Stimulated activated naive CD8-positive, alpha-beta T cell treated with anti-CD3 and anti-CD28 coated beads, Interleukin-15, Interleukin-2, amounts not matched to agents 100 ng/mL and 50 ng/mL, for 24 hours (primary cell): Measurements from ENCODE around the gene NR2F2.
A peak's percentile ranks its signal among the peaks of the same experiment; 100 is the strongest.

Source experiments
- H3K27ac Mint-ChIP-seq: one replicate; pipeline ENCODE4 v1.8.0; 2021; ENCODE audit warnings: mild to moderate bottlenecking, mixed read lengths
- H3K27me3 Mint-ChIP-seq: one replicate; pipeline ENCODE4 v1.8.0; 2021; ENCODE audit warnings: mixed read lengths
- H3K36me3 Mint-ChIP-seq: one replicate; pipeline ENCODE4 v1.8.0; 2021; ENCODE audit warnings: low read depth, mixed read lengths
- H3K4me1 Mint-ChIP-seq: one replicate; pipeline ENCODE4 v1.8.0; 2021; ENCODE audit warnings: low read depth, mixed read lengths
- H3K4me3 Mint-ChIP-seq: one replicate; pipeline ENCODE4 v1.8.0; 2021; ENCODE audit warnings: mild to moderate bottlenecking, mixed read lengths
- H3K9me3 Mint-ChIP-seq: one replicate; pipeline ENCODE4 v1.8.0; 2021; ENCODE audit warnings: mixed read lengths

Gene NR2F2

DNA sequence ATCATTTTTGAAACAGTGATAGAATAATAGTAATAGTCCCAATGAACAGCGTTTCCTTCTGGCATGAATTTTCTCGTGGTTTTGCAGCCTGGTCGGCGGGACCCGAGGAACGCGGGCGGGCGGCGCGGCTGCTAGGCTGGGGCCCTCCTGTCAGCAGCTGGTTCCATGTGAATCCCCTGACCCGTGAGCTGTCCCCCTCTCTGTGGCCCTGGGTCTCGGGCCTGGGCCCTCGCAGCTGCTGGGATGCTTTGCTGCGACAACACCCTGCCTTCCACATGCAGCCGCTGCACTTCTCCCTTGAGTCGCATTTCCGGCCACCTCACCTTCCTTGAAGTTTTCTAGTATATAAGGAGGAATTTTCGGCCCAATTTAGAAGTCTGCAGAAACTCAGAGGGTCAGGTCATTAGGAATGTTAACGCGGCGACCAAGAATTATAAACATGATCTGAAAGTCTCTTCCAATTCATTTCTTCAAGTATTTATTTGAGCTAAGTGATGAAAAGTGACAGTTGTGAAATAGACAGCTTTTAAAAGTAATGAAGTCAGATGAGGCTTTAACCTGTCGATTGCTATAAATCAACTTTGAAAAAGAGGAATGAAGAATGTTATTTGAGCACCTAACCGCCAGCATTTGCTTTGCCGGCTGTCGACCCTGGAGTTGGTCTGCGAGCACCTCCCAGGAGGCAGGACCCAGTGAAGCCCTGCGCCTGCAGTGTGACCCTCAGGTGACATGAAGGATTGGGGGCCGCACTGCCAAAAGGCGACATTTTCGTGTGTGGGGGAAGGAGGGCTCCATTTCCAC lies 27.7 kb downstream of the NR2F2 start:
- Mint-ChIP-seq H3K27ac (no peak overlapping the region), H3K36me3 (no peaks in the 10 kb centered on the region)

DNA sequence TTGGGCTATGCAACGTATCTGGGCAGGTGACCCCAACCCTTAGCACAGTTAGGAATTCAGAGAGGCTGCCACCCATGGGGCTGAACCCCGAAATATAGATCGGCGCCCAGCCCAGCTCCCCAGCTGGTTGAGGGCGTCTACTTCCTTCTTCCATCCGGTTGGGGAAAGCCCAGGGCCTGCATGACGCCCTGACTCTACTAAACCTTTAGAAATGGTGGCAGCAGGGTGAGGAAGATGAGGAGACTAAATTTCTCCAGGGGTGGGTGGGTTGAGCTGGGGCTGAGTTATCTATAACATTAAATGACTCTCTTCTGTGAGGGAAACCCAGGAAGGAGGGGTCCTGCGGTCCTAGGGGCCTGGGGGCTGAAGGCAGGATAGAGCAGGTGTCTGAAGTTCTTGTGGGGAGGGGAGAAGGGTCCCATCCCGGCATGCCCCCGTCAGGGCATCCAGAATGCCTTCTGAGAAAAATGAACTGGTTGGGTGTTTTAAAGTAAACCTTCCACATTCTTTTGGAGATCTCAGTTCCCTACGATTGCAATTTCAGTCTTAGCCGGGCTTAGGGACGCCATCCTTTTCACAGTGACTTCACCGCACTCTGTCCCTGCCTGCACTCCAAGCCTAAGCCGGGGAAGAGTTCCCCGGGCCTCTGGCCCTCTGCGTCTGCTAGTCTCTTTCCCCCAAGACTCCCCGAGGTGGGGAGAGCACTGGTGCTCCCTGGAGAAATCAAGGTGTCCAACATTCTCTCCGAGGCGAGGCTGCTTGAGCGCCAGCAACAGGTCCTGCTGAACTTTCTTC lies 28.5 kb downstream of the NR2F2 start:
- Mint-ChIP-seq H3K4me3 (no peak overlapping the region), H3K27me3 (peaks cover 60% of the 10 kb centered on the region), H3K36me3 (no peaks in the 10 kb centered on the region), H3K9me3 (peaks cover 3% of the 10 kb centered on the region), H3K27ac (no peak overlapping the region), H3K4me1 (peaks cover 23% of the 10 kb centered on the region)

More for the DNA sequence above, 27.7 kb downstream of the NR2F2 start:
- Mint-ChIP-seq H3K4me1 (peaks cover 27% of the 10 kb centered on the region), H3K9me3 (peaks cover 3% of the 10 kb centered on the region), H3K27me3 (peaks cover 57% of the 10 kb centered on the region), H3K4me3 (peak overlapping the region; percentile 75)

DNA sequence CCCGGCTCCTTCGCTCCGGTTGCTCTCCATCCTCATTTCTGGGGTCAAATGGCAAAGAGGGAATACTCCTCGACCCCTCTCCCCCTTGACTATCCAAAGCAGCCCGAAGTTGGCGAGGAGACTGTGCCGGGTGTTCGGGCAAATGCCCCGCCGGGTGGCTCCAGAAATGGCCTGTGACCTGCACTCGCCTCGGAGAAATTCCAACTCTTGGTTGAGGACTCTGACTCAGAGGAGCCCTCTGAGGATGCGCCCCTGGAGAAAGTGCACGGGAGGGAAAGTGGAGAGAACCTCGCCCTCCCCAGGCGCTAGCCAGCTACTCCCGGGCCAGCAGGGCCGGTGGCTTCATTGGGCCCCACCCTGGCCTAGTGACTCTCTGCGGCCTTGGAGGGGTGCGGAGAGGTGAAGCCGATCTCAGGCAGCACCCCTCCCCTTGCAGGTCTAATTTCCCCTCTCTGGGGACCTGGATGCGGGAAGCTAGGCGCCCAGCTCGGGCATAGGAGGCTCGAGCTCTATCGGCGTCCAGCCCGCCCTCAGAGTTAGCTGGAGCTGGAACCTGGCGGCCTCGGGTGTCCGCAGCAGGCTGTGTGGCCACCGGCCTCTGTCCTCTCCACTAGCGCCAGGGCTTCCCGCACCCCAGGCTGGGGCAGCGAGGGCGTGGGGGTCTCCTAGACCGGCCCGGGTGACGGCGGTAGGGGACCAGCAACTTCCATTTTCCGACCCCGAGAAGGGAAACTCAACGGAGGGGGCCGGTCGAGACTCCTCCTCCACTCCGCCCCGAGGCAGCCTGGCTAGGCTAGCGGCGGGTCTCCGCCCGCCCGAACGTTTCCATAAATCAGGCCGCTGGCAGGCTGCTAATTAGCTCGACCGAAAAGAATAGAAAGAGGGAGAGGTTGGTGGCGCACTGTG lies 29.4 kb downstream of the NR2F2 start:
- peaks cover 68% of the 10 kb centered on the region for H3K27me3 Mint-ChIP-seq
- peaks cover 23% of the 10 kb centered on the region for H3K4me1 Mint-ChIP-seq
- H3K27ac Mint-ChIP-seq: no peak overlapping the region
- peaks cover 3% of the 10 kb centered on the region for H3K9me3 Mint-ChIP-seq
- no peak overlapping the region for H3K4me3 Mint-ChIP-seq
- no peaks in the 10 kb centered on the region for H3K36me3 Mint-ChIP-seq

DNA sequence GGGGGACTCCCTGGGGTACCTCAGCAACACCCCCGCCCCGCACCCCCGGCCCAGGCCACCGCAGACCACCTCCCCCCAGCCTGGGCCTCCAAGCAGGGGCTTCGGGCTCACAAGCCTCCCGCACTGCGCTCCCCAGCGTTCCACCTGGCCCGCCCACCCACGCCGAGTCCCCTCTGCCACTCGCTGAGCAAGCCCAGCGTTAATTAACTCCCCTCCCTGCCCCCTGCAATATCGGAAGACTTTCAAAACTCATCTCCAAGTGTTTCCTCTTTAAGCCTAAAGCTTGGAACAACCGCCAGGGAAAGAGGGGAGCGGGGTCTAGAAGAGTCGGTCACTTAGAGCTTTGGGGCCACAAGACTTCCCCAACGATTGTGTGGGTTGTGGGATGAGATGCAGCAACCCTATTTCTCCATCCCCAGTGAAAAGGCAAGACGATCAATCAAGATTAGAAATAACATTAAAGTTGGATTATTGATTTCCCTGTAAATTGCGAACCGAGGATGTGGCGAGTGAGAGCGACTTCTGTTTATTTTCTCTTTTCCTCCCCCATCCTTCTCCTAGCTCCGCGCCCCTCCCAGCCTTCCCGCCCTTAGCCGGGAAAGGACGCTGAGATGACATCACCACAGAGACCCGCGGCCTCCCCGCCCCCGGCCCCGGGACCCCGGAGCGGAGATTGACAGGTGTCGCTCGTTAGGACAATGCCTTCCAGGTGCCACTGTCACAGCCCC lies 30.2 kb downstream of the NR2F2 start:
- Mint-ChIP-seq H3K4me3 (no peak overlapping the region), H3K27ac (no peak overlapping the region), H3K27me3 (peaks cover 76% of the 10 kb centered on the region), H3K4me1 (peaks cover 23% of the 10 kb centered on the region), H3K9me3 (peaks cover 3% of the 10 kb centered on the region), H3K36me3 (no peaks in the 10 kb centered on the region)

DNA sequence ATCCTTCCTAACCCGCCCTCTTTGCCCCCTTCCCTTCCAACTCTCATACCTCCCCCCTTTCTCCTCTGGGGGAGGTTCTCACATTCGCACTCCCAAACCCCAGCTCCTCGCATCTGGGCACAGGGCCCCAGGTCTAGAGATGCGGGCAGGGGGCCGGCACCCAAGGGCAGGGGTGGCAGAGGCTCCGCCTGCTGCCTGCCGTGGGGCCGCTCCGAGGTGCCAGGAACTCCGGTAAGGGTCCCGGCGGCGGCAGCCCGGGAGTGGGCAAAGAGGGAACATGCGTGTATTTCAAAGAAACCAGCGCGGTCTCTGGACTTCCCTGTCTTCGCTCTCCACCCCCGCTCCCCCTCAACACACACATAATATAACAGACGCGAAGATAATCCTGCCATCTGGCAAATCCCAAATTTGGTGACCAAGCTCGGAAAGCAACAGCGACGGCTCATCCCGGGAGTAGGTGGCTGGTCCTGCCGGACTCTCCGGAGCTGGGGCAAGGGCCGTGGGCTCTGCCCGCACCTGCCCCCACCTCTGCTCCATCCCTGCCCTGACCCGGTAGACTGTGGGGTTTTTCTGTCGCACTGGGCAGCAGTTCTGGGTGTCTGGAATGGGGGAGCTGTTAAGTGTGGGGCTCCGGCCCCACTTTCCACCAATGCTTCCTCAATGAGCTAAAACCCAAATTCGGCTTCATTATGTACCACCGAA lies 31.0 kb downstream of the NR2F2 start:
- no peak overlapping the region for H3K4me3 Mint-ChIP-seq

DNA sequence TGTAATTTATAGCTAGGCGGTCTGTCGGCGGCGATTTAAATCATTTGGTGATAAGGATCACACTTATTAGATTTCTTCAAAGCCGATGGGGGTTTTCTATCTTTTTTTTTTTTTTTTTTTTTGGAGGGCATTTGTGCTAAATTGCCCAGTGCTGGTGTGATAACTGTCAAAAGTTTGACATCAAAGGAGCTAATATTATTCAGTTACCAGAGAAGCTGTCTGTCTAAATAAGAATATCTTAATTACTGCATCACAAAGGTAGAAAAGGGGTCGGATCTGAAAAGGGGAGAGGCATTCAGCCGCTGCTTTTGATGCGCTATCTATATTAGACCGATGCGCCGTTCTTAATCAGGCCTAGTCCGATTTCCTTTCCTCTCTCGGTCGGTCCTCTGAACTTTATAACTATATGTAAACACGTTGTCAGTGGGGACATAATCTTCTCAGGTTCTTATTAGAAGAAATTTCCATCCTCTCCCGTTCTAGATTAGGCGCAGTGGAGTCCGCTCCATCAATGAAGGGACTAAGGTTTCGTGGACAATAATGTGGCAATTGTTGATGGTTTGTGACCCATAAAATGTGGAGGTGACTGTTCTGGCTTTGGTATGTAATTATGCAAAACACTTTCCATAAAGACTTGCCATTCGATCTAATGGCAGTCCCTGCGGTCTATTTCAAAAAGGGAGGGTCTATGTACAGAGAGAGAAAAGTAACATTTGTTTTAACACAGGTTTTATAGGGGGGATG lies 31.7 kb downstream of the NR2F2 start:
- H3K27ac Mint-ChIP-seq: no peak overlapping the region
- H3K36me3 Mint-ChIP-seq: no peaks in the 10 kb centered on the region
- H3K9me3 Mint-ChIP-seq: peaks cover 4% of the 10 kb centered on the region
- H3K4me1 Mint-ChIP-seq: peaks cover 13% of the 10 kb centered on the region
- no peak overlapping the region for H3K4me3 Mint-ChIP-seq
- H3K27me3 Mint-ChIP-seq: peaks cover 85% of the 10 kb centered on the region

More for the DNA sequence above, 31.0 kb downstream of the NR2F2 start:
- H3K27ac Mint-ChIP-seq: no peak overlapping the region
- peaks cover 3% of the 10 kb centered on the region for H3K9me3 Mint-ChIP-seq
- no peaks in the 10 kb centered on the region for H3K36me3 Mint-ChIP-seq
- H3K4me1 Mint-ChIP-seq: peaks cover 19% of the 10 kb centered on the region
- peaks cover 82% of the 10 kb centered on the region for H3K27me3 Mint-ChIP-seq

DNA sequence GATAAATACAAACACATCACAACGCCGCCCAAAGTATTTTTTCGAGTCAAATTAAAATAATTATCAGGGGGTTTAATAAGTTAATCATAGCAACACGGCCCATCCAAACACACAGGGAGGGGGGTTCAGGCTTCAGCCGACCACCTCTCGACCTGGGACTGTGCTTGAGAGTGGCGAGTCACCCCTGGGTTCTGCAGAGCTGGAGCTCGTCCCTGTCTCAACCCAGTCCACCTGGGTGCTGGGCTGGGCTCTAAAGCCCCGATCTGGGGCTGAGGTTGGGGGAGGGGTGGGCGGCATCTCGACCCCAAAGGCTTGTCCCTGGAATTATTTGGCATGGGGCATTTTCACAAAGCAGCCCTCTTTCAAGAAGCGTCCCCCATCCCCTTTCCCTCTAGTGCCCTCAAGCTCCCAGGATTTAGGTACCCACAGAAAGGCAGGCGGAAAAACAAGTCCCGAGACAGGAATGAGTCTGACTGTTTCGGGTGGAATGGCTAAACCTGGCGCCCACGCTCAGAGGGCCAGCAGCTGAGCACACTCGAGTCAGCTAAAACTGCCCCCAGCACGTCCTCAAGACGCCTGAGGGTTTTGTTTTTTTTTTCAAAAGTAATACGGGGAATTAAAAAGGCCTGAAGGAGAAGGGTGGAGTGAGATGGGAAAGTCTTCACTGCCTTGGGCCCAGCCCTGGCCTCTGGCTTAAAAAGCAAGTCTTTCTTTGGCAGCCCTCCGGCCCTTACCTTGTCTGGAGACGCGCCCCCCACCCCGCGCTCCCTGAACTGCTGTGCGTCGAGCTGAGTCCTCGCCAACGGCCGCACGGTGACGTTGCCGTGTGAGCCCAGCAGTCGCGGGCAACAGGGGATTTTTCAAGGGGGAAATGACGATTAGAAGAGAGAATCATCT lies 32.5 kb downstream of the NR2F2 start:
- peaks cover 6% of the 10 kb centered on the region for H3K4me1 Mint-ChIP-seq
- peaks cover 10% of the 10 kb centered on the region for H3K9me3 Mint-ChIP-seq
- H3K27ac Mint-ChIP-seq: no peak overlapping the region
- no peaks in the 10 kb centered on the region for H3K36me3 Mint-ChIP-seq
- H3K27me3 Mint-ChIP-seq: peaks cover 86% of the 10 kb centered on the region
- no peak overlapping the region for H3K4me3 Mint-ChIP-seq

DNA sequence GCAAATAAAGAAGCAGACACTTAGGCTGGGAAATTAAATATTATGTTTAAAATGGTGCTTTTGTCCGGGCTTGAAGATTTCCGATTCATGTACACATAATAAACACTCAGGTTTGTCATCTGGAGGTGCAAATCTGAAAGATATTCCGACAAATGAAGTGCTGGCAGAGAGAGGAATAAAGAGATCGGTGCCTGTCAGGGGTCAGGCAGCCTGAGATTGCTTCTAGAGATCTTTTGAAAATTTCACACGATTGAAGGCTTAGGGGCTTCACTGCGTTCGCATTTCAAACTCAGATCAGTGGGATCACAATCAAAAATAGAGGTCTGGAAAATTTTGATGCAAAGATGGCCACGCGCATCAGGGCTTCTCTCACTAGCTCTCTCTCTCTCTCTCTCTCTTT lies 33.2 kb downstream of the NR2F2 start:
- peaks cover 84% of the 10 kb centered on the region for H3K27me3 Mint-ChIP-seq
- no peaks in the 10 kb centered on the region for H3K36me3 Mint-ChIP-seq
- H3K9me3 Mint-ChIP-seq: peaks cover 10% of the 10 kb centered on the region
- no peak overlapping the region for H3K4me3 Mint-ChIP-seq
- H3K4me1 Mint-ChIP-seq: no peaks in the 10 kb centered on the region
- no peak overlapping the region for H3K27ac Mint-ChIP-seq

DNA sequence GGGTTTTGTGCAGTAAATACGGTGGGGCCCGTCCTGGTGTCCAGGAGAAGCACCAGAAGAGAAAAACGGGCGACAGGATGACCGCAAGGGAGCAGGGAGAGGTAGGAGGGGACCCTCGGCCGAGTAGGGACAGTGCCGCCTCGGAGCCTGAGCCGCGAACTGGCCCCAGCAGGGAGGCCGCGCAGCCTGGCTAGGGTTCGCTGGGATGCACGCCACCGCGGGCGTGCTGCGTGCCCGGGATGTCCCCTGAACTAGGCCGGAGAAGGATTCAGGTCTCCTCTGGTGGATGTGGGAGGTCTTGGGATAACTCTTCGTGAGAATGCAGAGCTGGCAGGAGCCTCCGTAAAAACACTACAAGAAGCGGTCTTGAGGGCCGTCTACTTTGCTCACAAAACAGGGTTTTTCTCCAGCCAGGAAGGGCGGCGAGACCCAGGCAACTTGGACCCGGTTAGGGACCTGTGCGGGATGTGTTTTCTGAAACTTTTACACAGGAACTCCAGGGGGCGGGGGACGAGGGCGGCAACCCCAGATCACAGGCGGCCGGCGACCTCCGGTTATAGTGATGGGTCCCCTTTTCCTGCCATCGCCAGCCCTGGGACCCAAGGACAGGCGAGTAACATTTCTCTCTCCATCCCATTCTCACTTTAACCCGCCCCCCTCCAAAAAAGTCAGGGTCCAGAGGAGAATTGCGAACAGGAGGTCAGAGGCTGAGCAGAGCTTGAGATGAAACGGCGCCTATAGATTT lies 35.5 kb downstream of the NR2F2 start:
- Mint-ChIP-seq H3K27ac (no peak overlapping the region), H3K4me1 (no peaks in the 10 kb centered on the region)

DNA sequence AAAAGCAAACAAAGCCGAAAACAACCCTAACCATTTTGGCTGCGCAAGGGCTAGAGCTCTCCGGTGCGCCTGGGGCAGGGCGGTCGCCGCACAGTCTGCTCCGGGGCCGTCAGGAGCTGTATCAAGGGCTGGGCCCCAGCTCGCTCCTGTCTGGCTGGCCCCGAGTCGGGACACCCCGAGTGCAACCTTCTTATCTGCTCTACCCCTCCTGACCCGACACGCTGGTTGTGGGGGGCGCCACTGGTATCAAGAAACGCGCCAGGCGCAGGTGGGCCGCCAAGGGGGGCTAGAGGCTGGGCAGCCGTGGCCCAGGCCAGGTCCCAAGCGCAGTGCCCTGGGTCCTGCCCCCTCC lies 36.0 kb downstream of the NR2F2 start:
- peaks cover 85% of the 10 kb centered on the region for H3K27me3 Mint-ChIP-seq
- H3K4me1 Mint-ChIP-seq: no peaks in the 10 kb centered on the region
- no peaks in the 10 kb centered on the region for H3K36me3 Mint-ChIP-seq
- no peak overlapping the region for H3K27ac Mint-ChIP-seq
- peaks cover 10% of the 10 kb centered on the region for H3K9me3 Mint-ChIP-seq
- H3K4me3 Mint-ChIP-seq: no peak overlapping the region

More for the DNA sequence above, 35.5 kb downstream of the NR2F2 start:
- peaks cover 88% of the 10 kb centered on the region for H3K27me3 Mint-ChIP-seq
- H3K9me3 Mint-ChIP-seq: peaks cover 10% of the 10 kb centered on the region
- no peak overlapping the region for H3K4me3 Mint-ChIP-seq
- no peaks in the 10 kb centered on the region for H3K36me3 Mint-ChIP-seq

DNA sequence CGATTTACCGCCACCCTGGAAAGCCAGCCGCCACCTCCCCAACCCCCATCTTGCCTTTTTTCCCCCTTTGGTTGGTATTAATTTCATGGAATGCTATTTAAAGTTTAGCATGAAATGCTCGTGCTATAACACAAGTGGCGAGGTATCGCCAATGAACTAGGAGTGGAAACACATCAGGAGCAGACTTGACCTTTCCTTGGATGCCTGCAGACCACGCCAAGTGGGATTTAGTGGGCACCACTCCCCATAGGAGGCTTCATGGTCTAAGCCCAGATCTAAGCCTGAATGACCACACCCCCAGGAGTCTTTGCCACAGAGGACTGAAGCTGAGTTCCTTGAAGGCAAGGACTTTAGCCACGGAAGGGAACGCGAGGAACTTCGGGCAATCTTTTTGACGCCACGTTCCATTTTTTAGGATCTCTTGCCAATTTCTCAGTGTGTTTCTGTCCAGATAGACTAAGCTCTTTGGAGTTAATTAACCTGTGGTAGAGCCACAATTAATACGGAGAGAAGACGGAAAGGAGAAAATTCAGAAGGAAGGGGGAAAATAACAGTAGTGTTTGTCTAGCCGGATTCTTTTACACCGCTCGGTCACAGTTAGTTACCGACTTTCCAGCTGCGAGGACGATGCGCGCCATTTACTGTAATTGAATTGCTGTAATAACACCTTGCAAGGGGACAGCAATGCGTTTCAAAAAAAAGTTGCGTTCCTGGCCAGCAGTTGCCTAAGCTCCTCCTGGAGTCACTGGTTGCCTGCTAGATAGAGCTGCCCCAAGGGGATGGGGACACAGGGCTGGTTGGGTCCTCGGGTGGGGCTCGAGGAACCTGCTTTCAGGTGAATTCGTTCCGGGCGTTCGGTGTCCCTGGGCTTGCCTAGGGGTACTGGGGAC lies 37.1 kb downstream of the NR2F2 start:
- Mint-ChIP-seq H3K27me3 (peaks cover 75% of the 10 kb centered on the region), H3K36me3 (no peaks in the 10 kb centered on the region), H3K4me3 (no peak overlapping the region), H3K27ac (no peak overlapping the region), H3K4me1 (no peaks in the 10 kb centered on the region), H3K9me3 (peaks cover 7% of the 10 kb centered on the region)
